MM.1S (cell line): Measurements from ENCODE around the gene ALKBH2.

Source experiments
- CTCF ChIP-seq: fragments of 300-600 bp; sonication (generic); IDR thresholded peaks from 2 replicates; pipeline ENCODE4 v1.5.1; 2016; ENCODE audit warnings: antibody characterized with exemption, low read length, mixed read lengths
- EZH2 ChIP-seq: fragments of 300-600 bp; sonication (generic); optimal IDR thresholded peaks from 2 replicates; pipeline ENCODE3; 2017; ENCODE audit warnings: low read depth, mild to moderate bottlenecking, antibody characterized with exemption, low read length, mixed read lengths
- EZH2phosphoT487 ChIP-seq: fragments of 300-600 bp; sonication (generic); IDR thresholded peaks from 2 replicates; pipeline ENCODE4 v1.6.1; 2018; ENCODE audit warnings: antibody characterized with exemption, low read length

GRCh38 chr12:109052097-109052413 lies 41.2 kb downstream of the ALKBH2 start:
- TF ChIP-seq CTCF, result no peak
- no peak for TF ChIP-seq EZH2
- TF ChIP-seq EZH2phosphoT487, result no peak
